CD14-positive monocyte (primary cell): ENCODE results near the gene MED17. TPM values are rescaled to one million over a fixed set of nuclear protein-coding genes. Genes with fewer than 3 reads are reported as not detected.

Source experiments
- DNase-seq, 3 donors: peaks; one replicate each; pipeline ENCODE4 v3.0.0-alpha.2; 2011 to 2022
- H2AFZ ChIP-seq: 2 replicates; pipeline ENCODE4 v1.6.0; 2012; ENCODE audit warnings: mild to moderate bottlenecking, low read depth, low read length, inconsistent platforms; ENCODE audit not compliant: insufficient read depth, poor library complexity, severe bottlenecking
- H3K27ac ChIP-seq, 2 donors: 1 replicate in 1 of 2; 2 replicates in 1 of 2; pipeline ENCODE4 v1.5.1; 2012 to 2013; ENCODE audit warnings: low read length in 2 of 2, control low read depth in 1 of 2, inconsistent platforms in 1 of 2, low read depth in 1 of 2, mild to moderate bottlenecking in 1 of 2
- H3K27me3 ChIP-seq, 2 donors: one replicate each; pipeline versions ENCODE4 v1.6.0 to v1.6.1; 2011 to 2013; ENCODE audit warnings: low read length in 2 of 2; ENCODE audit not compliant: control insufficient read depth in 2 of 2, insufficient read depth in 2 of 2
- H3K36me3 ChIP-seq, 2 donors: replicated peaks in 1 of 2; 1 replicate in 1 of 2; 2 replicates in 1 of 2; pipeline versions ENCODE4 v1.5.1 to v1.6.1; 2012 to 2013; ENCODE audit warnings: low read length in 2 of 2, control low read depth in 1 of 2, inconsistent platforms in 1 of 2, mild to moderate bottlenecking in 1 of 2; ENCODE audit not compliant: insufficient read depth in 2 of 2, control insufficient read depth in 1 of 2
- H3K4me1 ChIP-seq, 2 donors: 1 replicate in 1 of 2; 2 replicates in 1 of 2; pipeline versions ENCODE4 v1.5.1 to v1.6.1; 2012 to 2013; ENCODE audit warnings: low read length in 2 of 2, control low read depth in 1 of 2, inconsistent platforms in 1 of 2, mild to moderate bottlenecking in 1 of 2, moderate library complexity in 1 of 2; ENCODE audit not compliant: insufficient read depth in 2 of 2, control insufficient read depth in 1 of 2
- H3K4me2 ChIP-seq: replicated peaks from 2 replicates; pipeline ENCODE3; 2012; ENCODE audit warnings: low read length, moderate library complexity, mild to moderate bottlenecking; ENCODE audit not compliant: poor library complexity, severe bottlenecking; ENCODE audit errors: extremely low read depth
- H3K4me3 ChIP-seq, 3 experiments: fragments of 200-600 bp in 1 of 3; sonication (generic) in 1 of 3; replicated peaks in 1 of 3; 1 replicate in 2 of 3; 2 replicates in 1 of 3; pipeline ENCODE4 v1.5.1; 2011 to 2013; ENCODE audit warnings: low read length in 3 of 3, mild to moderate bottlenecking in 3 of 3, control low read depth in 2 of 3, low read depth in 2 of 3, inconsistent platforms in 1 of 3, moderate library complexity in 1 of 3
- H3K79me2 ChIP-seq: 2 replicates; pipeline ENCODE4 v1.6.0; 2012; ENCODE audit warnings: mild to moderate bottlenecking, control low read depth, inconsistent platforms, low read length, moderate library complexity; ENCODE audit not compliant: insufficient read depth
- H3K9ac ChIP-seq: 2 replicates; pipeline ENCODE4 v1.6.0; 2017; ENCODE audit warnings: low read length, mild to moderate bottlenecking; ENCODE audit not compliant: insufficient read depth, poor library complexity, severe bottlenecking
- H3K9me3 ChIP-seq, 2 donors: replicated peaks in 1 of 2; 1 replicate in 1 of 2; 2 replicates in 1 of 2; pipeline versions ENCODE4 v1.5.1 to v1.6.1; 2012 to 2013; ENCODE audit warnings: low read length in 2 of 2, control low read depth in 1 of 2; ENCODE audit not compliant: control insufficient read depth in 1 of 2, insufficient read depth in 1 of 2
- H4K20me1 ChIP-seq: 2 replicates; pipeline ENCODE4 v1.6.0; 2012; ENCODE audit warnings: mild to moderate bottlenecking, low read length, control low read depth, moderate library complexity; ENCODE audit not compliant: insufficient read depth
- H3K27ac Mint-ChIP-seq, 7 donors: one replicate each; pipeline ENCODE4 v1.8.0; 2020; ENCODE audit warnings: mild to moderate bottlenecking in 7 of 7, mixed read lengths in 7 of 7, moderate library complexity in 6 of 7, inconsistent platforms in 2 of 7
- H3K27me3 Mint-ChIP-seq, 3 donors: one replicate each; pipeline ENCODE4 v1.8.0; 2021 to 2022; ENCODE audit warnings: low read depth in 3 of 3, mild to moderate bottlenecking in 3 of 3, mixed read lengths in 3 of 3, moderate library complexity in 3 of 3, inconsistent platforms in 1 of 3
- H3K36me3 Mint-ChIP-seq, 2 donors: one replicate each; pipeline ENCODE4 v1.8.0; 2020; ENCODE audit warnings: mixed read lengths in 2 of 2, inconsistent platforms in 1 of 2, mild to moderate bottlenecking in 1 of 2
- H3K4me1 Mint-ChIP-seq: one replicate; pipeline ENCODE4 v1.8.0; 2020; ENCODE audit warnings: mild to moderate bottlenecking, mixed read lengths
- H3K4me3 Mint-ChIP-seq, 2 donors: one replicate each; pipeline ENCODE4 v1.8.0; 2020; ENCODE audit warnings: mild to moderate bottlenecking in 2 of 2, mixed read lengths in 2 of 2, moderate library complexity in 1 of 2
- H3K9me3 Mint-ChIP-seq, 7 donors: one replicate each; pipeline ENCODE4 v1.8.0; 2020 to 2022; ENCODE audit warnings: mixed read lengths in 7 of 7, mild to moderate bottlenecking in 6 of 7, moderate library complexity in 6 of 7, inconsistent platforms in 2 of 7
- CTCF ChIP-seq: fragments of 200-600 bp; IDR thresholded peaks from one replicate; pipeline ENCODE4 v1.8.0; 2022; ENCODE audit warnings: antibody characterized with exemption, mild to moderate bottlenecking
- WGBS: methylation state at CpG from one replicate; pipeline ENCODE4 v1.1.5; 2013; ENCODE audit warnings: missing lambda C conversion rate; ENCODE audit not compliant: insufficient coverage; 5-methylcytosine and 5-hydroxymethylcytosine counted together
- intact Hi-C, 2 donors: fragments of 100-400 bp; cut with micrococcal nuclease; formaldehyde crosslinking; loops; one replicate each; pipeline versions ENCODE4 v1.15.0 to v1.15.1; 2023
- polyA plus RNA-seq, 3 donors: library from polyadenylated mRNA; depleted of rRNA in 1 of 3; unstranded in 2 of 3; stranded (reverse) in 1 of 3; fragments of 300-500 nt in 2 of 3; fragments of >200 nt in 1 of 3; fragmentation: Illumina TruSeq in 2 of 3; gene quantifications; 1 replicate in 2 of 3; 2 replicates in 1 of 3; pipeline ENCODE4 v1.2.3, GENCODE V29; 2012 to 2021

Gene MED17
- polyA plus RNA-seq, 3 donors: 3.4 to 12.8 (median 4.4) TPM

GRCh38 chr11:93807980-93808379, 23.9 kb downstream of the MED17 start:
- no peak for DNase-seq
- H2AFZ ChIP-seq: no peak overlapping the region
- peaks cover 89 to 97% of the 10 kb centered on the region in 2 donors for H3K36me3 ChIP-seq
- 100% methylated on average over 1 of the region's 3 CpGs for WGBS
- H3K4me3 ChIP-seq: no peak overlapping the region
- no peaks in the 10 kb centered on the region for H3K27me3 ChIP-seq
- Mint-ChIP-seq H3K36me3 (peaks cover 80 to 93% of the 10 kb centered on the region in 2 donors), H3K4me3 (no peak overlapping the region), H3K4me1 (no peaks in the 10 kb centered on the region), H3K9me3 (no peaks in the 10 kb centered on the region), H3K27ac (no peak overlapping the region), H3K27me3 (peaks cover 0 to 3% (median 0%) of the 10 kb centered on the region in 3 donors)
- H3K4me2 ChIP-seq: no peak overlapping the region
- H3K9me3 ChIP-seq: no peaks in the 10 kb centered on the region
- no peaks in the 10 kb centered on the region for H3K79me2 ChIP-seq
- peaks cover 42% of the 10 kb centered on the region for H4K20me1 ChIP-seq
- no peak overlapping the region for H3K27ac ChIP-seq
- H3K4me1 ChIP-seq: no peaks in the 10 kb centered on the region
- H3K9ac ChIP-seq: no peak overlapping the region
- intact Hi-C loops: no loop called here
- no peak for TF ChIP-seq CTCF

GRCh38 chr11:93813974-93814373, 29.9 kb downstream of the MED17 start:
- H3K4me1 Mint-ChIP-seq: no peaks in the 10 kb centered on the region
- no peaks in the 10 kb centered on the region for H3K79me2 ChIP-seq
- H3K36me3 Mint-ChIP-seq: peaks cover 59 to 74% of the 10 kb centered on the region in 2 donors
- no peaks in the 10 kb centered on the region for H3K9me3 ChIP-seq
- no peaks in the 10 kb centered on the region for H3K27me3 ChIP-seq
- H3K27ac Mint-ChIP-seq: no peak overlapping the region
- H3K27me3 Mint-ChIP-seq: peaks cover 0 to 2% (median 0%) of the 10 kb centered on the region in 3 donors
- no peak overlapping the region for H3K4me3 Mint-ChIP-seq
- H3K9ac ChIP-seq: no peak overlapping the region
- TF ChIP-seq CTCF: no peak
- 100% methylated on average over 4 of the region's 5 CpGs for WGBS
- no peaks in the 10 kb centered on the region for H3K4me1 ChIP-seq
- no peak overlapping the region for H3K4me3 ChIP-seq
- DNase-seq: no peak
- intact Hi-C loops: no loop called here
- H3K36me3 ChIP-seq: peaks cover 58 to 70% of the 10 kb centered on the region in 2 donors
- H3K4me2 ChIP-seq: no peak overlapping the region
- H3K9me3 Mint-ChIP-seq: no peaks in the 10 kb centered on the region
- no peak overlapping the region for H2AFZ ChIP-seq
- H3K27ac ChIP-seq: no peak overlapping the region
- peaks cover 15% of the 10 kb centered on the region for H4K20me1 ChIP-seq
